OCI-LY7 (cell line): Measurements from ENCODE around the gene SLC35A4. TPM values are rescaled to one million over a fixed set of nuclear protein-coding genes. Genes with fewer than 3 reads are reported as not detected.
"Not testable (repeated sequence)": the region's sequence is repeated elsewhere in the genome, so short reads cannot be mapped to it uniquely, and the experiment has no call there.

Experiments
- BruUV-seq: library from RNA; stranded (reverse); fragments of 400-500 nt; replicated peaks from 2 replicates; lab custom pipeline; 2021; lab: Mats Ljungman, UMichigan
- CTCF ChIA-PET: fragments of 300-600 bp; sonication (Branson Sonifier 250); formaldehyde crosslinking; loops from one replicate; lab custom pipeline; 2022; ENCODE audit warnings: antibody characterized with exemption; ENCODE audit not compliant: unreplicated experiment; lab: Charles Lee
- POLR2A ChIA-PET: fragments of 300-600 bp; sonication (Branson Sonifier 250); formaldehyde crosslinking; loops from one replicate; lab custom pipeline; 2022; ENCODE audit warnings: antibody characterized with exemption; lab: Charles Lee
- DNase-seq: peaks from one replicate; pipeline ENCODE4 v3.0.0-alpha.2; 2015; ENCODE audit warnings: low spot score
- H2AFZ ChIP-seq: fragments of 200-600 bp; sonication (generic), shearing (Covaris generic); 2 replicates; pipeline ENCODE4 v1.6.1; 2014; ENCODE audit warnings: mild to moderate bottlenecking, antibody characterized with exemption, low read length, moderate library complexity
- H3K27ac ChIP-seq: fragments of 200-600 bp; sonication (generic); 2 replicates; pipeline ENCODE4 v1.5.1; 2014; ENCODE audit warnings: mixed run types, low read depth, mild to moderate bottlenecking, moderate library complexity, low read length, inconsistent platforms; ENCODE audit not compliant: poor library complexity, severe bottlenecking
- H3K36me3 ChIP-seq: fragments of 200-600 bp; sonication (generic); 2 replicates; pipeline ENCODE4 v1.6.1; 2014; ENCODE audit warnings: mild to moderate bottlenecking, antibody characterized with exemption, low read length, moderate library complexity, mixed read lengths; ENCODE audit not compliant: insufficient read depth
- H3K4me1 ChIP-seq: fragments of 200-600 bp; sonication (generic); 2 replicates; pipeline ENCODE4 v1.5.1; 2014; ENCODE audit warnings: mild to moderate bottlenecking, low read length; ENCODE audit not compliant: insufficient read depth, poor library complexity, severe bottlenecking
- H3K4me2 ChIP-seq: fragments of 200-600 bp; sonication (generic); 2 replicates; pipeline ENCODE4 v1.6.1; 2014; ENCODE audit warnings: mild to moderate bottlenecking, low read length
- H3K4me3 ChIP-seq: fragments of 200-600 bp; sonication (generic); 2 replicates; pipeline ENCODE4 v1.5.1; 2014; ENCODE audit warnings: mild to moderate bottlenecking, low read depth, low read length; ENCODE audit not compliant: poor library complexity, severe bottlenecking
- H3K79me2 ChIP-seq: fragments of 200-600 bp; sonication (generic); 2 replicates; pipeline ENCODE4 v1.6.1; 2016; ENCODE audit warnings: low read depth, mild to moderate bottlenecking, low read length, moderate library complexity, mixed read lengths; ENCODE audit not compliant: insufficient read depth
- H3K9me2 ChIP-seq: fragments of 200-600 bp; sonication (generic); 2 replicates; pipeline ENCODE4 v1.6.1; 2016; ENCODE audit warnings: mild to moderate bottlenecking, low read length, mixed read lengths; ENCODE audit not compliant: insufficient read depth
- H3K9me3 ChIP-seq: fragments of 200-600 bp; sonication (generic); 2 replicates; pipeline ENCODE4 v1.6.1; 2014; ENCODE audit warnings: mild to moderate bottlenecking, mixed run types, low read length, mixed read lengths
- H4K20me1 ChIP-seq: fragments of 200-600 bp; sonication (generic); 2 replicates; pipeline ENCODE4 v1.6.1; 2014; ENCODE audit warnings: mild to moderate bottlenecking, antibody characterized with exemption, low read length, moderate library complexity, mixed read lengths; ENCODE audit not compliant: insufficient read depth
- EZH2phosphoT487 ChIP-seq: fragments of 200-600 bp; sonication (generic); IDR thresholded peaks from 2 replicates; pipeline ENCODE4 v1.6.1; 2018; ENCODE audit warnings: low read depth, borderline replicate concordance, mild to moderate bottlenecking, mixed run types, antibody characterized with exemption, low read length, moderate library complexity, mixed read lengths
- intact Hi-C: fragments of 100-400 bp; cut with micrococcal nuclease; formaldehyde crosslinking; loops from one replicate; pipeline ENCODE4 v1.10.0; 2022; ENCODE audit not compliant: unreplicated experiment
- total RNA-seq, 2 experiments: library from RNA; depleted of rRNA in 1 of 2; stranded (reverse); fragments of >200 nt in 1 of 2; shearing (Covaris generic) in 1 of 2; gene quantifications; 2 replicates each; pipeline ENCODE4 v1.2.3, GENCODE V29; 2014 to 2022
- TF ChIP-seq, protein P1 (sequence below): fragments of 200-600 bp; sonication (generic); conservative IDR thresholded peaks from 2 replicates; pipeline ENCODE4 v1.5.1; 2014; ENCODE audit warnings: mild to moderate bottlenecking, antibody characterized with exemption, low read length, moderate library complexity, mixed read lengths

Gene SLC35A4
- total RNA-seq, 2 experiments from 2014 or later, result 29.1 to 48.7 TPM

DNA sequence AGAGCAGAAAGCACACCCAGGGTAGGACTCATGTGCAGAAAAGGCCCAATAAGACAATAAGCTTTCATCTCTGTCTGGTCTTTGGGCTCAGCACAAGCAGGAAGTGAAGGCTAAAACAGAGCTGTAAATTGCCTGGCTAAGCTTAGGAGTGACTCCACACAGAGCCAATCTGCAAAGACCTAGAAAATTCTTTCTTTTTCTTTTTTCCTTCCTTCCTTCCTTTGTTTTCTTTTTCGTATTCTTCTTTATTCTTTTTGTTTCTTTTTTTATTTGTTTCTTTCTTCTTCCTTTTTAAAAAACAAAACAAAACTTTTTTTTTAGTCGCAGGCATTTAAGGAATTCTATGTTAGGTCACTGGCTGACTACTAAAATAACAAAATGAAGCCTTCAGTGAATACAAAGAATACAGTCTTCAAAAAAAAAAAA lies 12.2 kb downstream of the SLC35A4 start:
- Histone ChIP-seq H3K27ac (no peak overlapping the region), H3K9me3 (no peaks in the 10 kb centered on the region), H3K4me3 (no peak overlapping the region), H3K79me2 (no peaks in the 10 kb centered on the region), H3K36me3 (no peaks in the 10 kb centered on the region), H4K20me1 (no peaks in the 10 kb centered on the region), H3K4me2 (no peak overlapping the region), H3K4me1 (peaks cover 4% of the 10 kb centered on the region), H3K9me2 (no peaks in the 10 kb centered on the region), H2AFZ (peak overlapping the region; percentile 91)
- POLR2A ChIA-PET, result interaction anchor here (0.9 to 2.1 kb wide), 2 partner anchors 10 to 50 kb away, joined by 3 to 4 read pairs; no protein-coding TSS in a partner anchor
- peak; percentile 14 for DNase-seq
- no TSS peak for BruUV-seq
- intact Hi-C loops, result no loop called here
- CTCF ChIA-PET, result no interaction called here
- no peak for TF ChIP-seq EZH2phosphoT487
- TF ChIP-seq, protein P1, sequence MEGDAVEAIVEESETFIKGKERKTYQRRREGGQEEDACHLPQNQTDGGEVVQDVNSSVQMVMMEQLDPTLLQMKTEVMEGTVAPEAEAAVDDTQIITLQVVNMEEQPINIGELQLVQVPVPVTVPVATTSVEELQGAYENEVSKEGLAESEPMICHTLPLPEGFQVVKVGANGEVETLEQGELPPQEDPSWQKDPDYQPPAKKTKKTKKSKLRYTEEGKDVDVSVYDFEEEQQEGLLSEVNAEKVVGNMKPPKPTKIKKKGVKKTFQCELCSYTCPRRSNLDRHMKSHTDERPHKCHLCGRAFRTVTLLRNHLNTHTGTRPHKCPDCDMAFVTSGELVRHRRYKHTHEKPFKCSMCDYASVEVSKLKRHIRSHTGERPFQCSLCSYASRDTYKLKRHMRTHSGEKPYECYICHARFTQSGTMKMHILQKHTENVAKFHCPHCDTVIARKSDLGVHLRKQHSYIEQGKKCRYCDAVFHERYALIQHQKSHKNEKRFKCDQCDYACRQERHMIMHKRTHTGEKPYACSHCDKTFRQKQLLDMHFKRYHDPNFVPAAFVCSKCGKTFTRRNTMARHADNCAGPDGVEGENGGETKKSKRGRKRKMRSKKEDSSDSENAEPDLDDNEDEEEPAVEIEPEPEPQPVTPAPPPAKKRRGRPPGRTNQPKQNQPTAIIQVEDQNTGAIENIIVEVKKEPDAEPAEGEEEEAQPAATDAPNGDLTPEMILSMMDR, result no peak

GRCh38 chr5:140579188-140579747 lies 14.6 kb downstream of the SLC35A4 start:
- H3K36me3 ChIP-seq, result not testable (repeated sequence)

GRCh38 chr5:140587495-140587894 lies 22.9 kb downstream of the SLC35A4 start:
- Histone ChIP-seq H4K20me1 (no peaks in the 10 kb centered on the region), H3K4me2 (no peak overlapping the region), H3K9me3 (no peaks in the 10 kb centered on the region; the same call in 1 of the 2 replicates), H2AFZ (no peak overlapping the region), H3K4me1 (no peaks in the 10 kb centered on the region), H3K79me2 (no peaks in the 10 kb centered on the region), H3K9me2 (no peaks in the 10 kb centered on the region), H3K36me3 (no peaks in the 10 kb centered on the region), H3K27ac (no peak overlapping the region), H3K4me3 (no peak overlapping the region)
- no TSS peak for BruUV-seq
- POLR2A ChIA-PET, result no interaction called here
- CTCF ChIA-PET, result no interaction called here
- DNase-seq, result no peak
- intact Hi-C loops, result no loop called here
- TF ChIP-seq EZH2phosphoT487, result no peak
- TF ChIP-seq, protein P1, result no peak

More at GRCh38 chr5:140579188-140579747, 14.6 kb downstream of the SLC35A4 start:
- BruUV-seq, H4K20me1 ChIP-seq, H3K9me2 ChIP-seq, DNase-seq, H3K27ac ChIP-seq, H3K79me2 ChIP-seq, H3K4me3 ChIP-seq, H3K4me1 ChIP-seq, intact Hi-C loops, CTCF ChIA-PET, POLR2A ChIA-PET, H3K9me3 ChIP-seq, H3K4me2 ChIP-seq, H2AFZ ChIP-seq: not testable (repeated sequence)
